ENCODE data around the gene MRPL50.

Gene MRPL50

DNA sequence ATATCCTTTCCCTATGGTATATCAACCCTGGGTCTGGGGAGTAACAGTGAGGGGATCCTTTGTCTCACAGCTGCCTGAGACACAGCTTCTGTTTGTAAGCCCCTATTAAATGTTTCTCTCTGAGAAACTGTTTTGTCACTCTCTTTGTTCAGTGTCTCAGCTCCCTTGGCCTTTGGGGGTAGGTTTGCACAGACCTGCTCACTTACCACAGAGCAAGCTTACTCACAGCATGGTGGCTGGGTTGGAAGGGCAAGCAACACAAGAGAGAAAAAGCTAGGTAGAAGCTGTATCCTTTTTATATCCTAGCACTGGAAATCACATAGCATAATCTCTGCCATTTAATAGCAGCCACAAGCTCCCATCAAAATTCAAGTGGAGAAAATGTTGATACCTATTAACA is 18.1 kb downstream of the MRPL50 start:
- in situ Hi-C loops (cut with MboI; ENCODE audit: low sequenced_read_pairs): no loop called here

DNA sequence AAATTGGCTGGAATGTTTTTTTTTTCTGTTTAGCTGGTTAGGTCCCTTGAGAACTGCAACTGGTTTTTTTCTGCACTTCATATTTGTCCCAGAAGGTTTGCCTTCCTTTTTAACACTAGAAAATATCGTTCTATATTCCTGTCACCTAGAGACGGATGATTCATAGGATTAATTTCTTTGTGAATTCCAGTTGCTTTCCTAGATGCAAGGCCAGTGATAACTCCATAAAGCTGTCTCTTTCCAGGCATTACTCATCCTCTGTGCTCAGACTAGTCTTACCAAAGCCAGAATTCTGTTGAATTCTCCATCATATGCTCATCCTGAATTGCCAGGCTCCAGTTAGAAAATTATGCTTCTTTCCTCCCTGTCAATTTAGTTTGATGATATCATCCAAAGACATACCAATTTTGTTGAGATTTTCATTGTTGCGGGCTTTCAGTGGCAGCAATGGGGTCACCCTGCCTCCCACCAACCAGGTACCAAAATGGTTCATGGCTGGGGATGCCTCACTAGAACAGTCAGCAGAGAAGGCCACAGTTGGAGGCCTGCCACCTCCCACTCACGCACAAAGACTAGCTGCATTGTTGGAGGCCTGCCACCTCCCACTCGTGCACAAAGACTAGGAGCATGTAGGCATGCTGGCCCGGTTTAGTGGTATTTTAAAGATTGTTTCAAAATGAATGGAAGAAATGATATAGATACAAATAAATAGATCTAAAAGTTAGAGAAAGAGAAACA is 22.1 kb downstream of the MRPL50 start:
- in situ Hi-C loops (cut with MboI; ENCODE audit: low sequenced_read_pairs): no loop called here

DNA sequence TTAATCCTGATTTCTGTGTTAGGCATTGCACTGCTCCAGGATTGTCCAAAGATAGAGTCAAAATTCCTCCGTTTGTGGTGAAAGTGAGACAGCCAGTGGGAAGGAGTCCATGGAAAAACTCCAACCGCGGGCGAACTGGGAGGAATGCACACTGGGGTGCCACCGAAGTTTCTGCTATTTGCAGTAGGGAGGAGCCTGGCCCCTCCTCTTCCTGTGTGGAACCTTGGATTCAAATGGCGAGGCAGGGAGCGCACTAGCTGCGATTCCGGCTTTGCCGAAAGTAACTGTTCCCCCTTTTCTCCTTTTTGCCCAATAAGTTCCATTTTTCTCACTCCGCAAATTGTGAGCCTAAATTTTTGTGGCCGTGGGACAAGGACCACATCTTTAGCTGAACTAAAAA is 22.9 kb downstream of the MRPL50 start:
- in situ Hi-C loops (cut with MboI; ENCODE audit: low sequenced_read_pairs): no loop called here

DNA sequence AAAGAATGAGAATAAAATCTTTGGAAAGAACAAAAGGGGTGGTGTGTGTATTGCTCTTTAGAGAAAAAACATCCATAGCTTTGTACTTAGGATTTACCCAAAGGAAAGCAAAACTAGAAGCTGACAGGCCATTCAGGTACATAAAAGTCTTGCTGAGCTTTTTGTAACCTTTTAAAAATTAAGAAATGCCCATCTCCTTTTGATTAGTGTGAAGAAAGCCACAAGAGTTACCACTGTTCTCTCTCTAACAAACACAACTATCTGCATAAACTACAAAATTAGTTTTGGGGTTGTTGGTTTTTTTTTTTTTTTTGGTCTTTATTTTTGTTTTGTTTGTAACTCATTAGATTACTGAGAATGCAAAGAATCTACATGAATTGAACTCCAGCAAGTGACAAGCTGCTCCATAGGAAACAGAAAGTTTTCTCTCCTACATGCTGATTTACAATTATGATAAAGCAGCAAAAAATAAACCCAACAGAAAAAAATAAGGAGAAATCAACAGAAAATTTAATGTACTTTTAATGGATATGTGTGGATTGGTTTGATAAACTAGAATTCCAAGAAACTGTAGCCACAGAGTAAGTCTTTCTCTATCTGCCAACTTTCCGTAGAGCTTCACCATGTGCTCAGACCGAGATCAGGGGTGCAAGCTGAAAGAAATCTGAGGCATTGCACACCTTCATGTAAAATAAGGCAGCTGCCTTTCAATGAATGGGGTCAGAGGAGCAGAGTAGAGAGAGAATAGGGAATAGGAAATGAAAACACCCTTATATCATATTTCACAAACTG is 25.9 kb downstream of the MRPL50 start:
- in situ Hi-C loops (cut with MboI; ENCODE audit: low sequenced_read_pairs): no loop called here

DNA sequence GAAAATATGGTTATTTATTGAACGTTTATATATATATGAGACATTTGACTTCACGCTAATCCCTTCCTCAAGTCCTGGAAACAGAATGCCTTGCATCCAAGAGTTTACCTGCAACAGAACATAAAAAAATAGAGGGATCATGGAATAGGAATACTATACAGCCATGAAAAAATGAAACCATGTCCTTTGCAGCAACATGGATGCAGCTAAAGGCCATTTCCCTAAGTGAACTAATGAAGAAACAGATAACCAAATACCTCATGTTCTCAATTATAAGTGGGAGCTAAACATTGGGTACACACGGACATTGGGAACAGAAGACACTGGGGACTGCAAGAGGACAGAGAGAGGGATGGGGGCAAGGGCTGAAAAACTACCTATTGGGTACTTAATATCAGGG is 26.6 kb downstream of the MRPL50 start:
- in situ Hi-C loops (cut with MboI; ENCODE audit: low sequenced_read_pairs): no loop called here

DNA sequence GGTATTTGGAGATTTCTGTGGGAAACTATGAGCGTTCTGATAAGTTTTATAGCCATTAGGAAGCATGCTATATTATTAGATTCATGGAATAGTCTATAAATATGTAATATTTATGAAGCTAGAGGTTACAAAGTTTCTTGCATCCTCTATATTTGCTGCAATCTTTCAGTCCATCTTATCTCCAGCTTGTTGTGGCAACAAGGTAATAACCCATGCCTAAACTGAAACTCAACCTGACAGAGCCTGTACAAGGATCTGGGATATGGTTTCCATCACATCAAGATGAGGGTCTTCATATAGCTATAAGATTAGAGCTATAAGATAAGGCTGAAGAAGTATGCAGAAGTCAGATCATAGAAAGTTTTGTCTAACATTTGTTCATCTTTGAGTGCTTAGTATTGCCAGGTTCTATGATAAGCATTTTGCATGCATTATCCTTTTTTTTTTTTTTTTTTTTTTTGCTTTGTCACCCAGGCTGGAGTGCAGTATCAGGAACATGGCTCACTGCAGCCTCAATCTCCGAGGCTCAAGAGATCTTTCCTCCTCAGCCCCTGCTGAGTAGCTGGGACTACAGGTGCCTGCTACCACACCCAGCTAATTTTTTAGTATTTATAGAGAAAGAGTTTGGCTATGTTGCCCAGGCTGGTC is 28.4 kb downstream of the MRPL50 start:
- in situ Hi-C loops (cut with MboI; ENCODE audit: low sequenced_read_pairs): no loop called here

DNA sequence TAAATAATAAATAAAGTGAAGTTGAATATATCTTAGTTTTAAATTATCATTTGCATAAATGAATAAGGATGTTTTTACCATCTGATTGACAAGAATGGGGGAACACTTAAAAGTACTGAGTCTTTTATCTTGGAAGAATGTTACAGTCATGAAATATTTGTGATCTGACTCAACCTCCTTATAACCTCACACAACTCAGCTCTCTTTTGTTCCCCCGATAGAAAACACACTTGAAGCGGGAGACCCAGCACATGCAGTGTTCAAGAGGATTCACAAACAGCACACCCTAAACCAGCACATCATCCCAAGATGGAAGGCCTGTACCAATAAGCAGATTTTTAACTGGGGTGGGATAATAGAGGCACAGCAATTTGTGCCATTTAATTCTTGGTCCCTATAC is 29.1 kb downstream of the MRPL50 start:
- in situ Hi-C loops (cut with MboI; ENCODE audit: low sequenced_read_pairs): no loop called here

DNA sequence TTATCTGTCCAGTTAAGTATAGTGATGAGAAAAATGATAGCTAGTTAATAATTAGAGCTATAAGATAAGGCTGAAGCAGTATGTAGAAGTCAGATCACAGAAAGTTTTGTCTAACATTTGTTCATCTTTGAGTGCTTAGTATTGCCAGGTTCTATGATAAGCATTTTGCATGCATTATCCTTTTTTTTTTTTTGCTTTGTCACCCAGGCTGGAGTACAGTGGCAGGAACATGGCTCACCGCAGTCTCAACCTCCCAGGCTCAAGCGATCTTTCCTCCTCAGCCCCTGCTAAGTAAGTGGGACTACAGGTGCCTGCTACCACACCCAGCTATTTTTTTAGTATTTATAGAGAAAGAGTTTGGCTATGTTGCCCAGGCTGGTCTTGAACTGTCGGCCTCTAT is 31.1 kb downstream of the MRPL50 start:
- in situ Hi-C loops (cut with MboI; ENCODE audit: low sequenced_read_pairs): no loop called here

DNA sequence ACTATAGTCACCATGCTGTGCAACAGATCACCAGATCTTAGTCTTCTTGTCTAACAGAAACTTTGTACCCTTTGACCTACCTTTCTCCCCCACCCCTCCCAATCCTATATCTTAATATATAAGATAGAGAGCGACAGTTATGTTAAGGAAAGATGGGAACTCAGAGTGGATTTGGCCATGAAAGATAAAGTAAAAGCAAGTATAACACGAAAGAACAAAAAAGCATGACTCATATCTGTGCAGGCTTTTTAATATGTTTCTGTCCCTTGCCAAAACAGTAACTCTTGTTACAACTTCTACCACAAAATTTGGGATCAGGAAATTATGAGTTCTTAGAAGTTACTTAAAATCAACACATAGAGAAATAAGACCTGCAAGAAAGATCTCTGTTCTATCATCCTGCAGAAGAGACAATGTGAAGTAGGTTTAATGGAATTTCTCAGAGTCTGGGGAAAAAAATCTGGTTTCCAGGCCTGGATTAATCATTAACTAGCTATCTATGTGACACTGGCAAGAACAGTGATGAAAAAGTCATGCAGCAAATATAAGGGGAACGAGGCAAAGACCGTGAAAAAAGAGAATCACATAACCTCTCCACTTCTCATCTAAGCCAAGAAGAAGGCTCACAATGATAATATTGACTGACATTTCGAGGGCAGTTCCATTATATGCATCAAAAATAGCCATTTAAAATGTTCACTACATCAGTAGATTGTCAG is 32.2 kb downstream of the MRPL50 start:
- in situ Hi-C loops (cut with MboI; ENCODE audit: low sequenced_read_pairs): no loop called here

DNA sequence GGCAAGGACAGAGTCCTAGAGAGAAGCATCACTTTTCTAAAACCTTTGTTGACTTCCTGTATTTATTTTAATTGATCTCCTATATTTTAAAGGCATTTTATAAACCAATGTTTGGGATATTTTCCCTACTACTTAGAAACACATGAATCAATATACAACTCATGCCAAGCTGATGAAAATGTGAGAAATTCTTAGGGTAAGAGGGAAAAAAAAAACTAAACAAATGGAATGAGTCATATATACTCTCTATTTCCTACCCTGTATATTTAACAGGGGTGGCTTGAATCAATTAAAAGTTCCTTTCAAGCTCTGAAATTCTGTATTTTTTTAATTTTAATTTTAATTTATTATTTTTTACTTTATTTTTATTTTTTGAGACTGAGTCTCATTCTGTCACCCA is 33.2 kb downstream of the MRPL50 start:
- in situ Hi-C loops (cut with MboI; ENCODE audit: low sequenced_read_pairs): no loop called here

DNA sequence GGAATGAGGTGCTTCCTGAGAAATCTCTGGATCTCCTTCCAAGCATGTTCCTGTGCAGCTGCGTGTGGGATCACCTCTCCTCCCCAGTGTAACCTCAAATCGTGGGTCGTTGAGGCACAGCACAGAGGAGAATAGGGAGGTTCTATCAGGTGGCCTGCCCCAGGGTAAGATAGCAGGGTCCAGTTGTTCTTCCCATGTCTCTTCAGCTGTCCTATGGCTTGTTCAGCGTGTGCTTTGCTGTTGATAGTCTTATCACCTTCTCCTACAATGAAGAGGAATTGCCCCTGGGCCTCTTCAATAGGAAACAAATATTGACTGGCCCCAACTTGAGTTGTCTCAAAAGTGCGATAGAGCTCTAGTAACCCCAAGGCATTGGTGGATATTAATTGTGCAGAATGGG is 36.0 kb downstream of the MRPL50 start:
- in situ Hi-C loops (cut with MboI; ENCODE audit: low sequenced_read_pairs): no loop called here

DNA sequence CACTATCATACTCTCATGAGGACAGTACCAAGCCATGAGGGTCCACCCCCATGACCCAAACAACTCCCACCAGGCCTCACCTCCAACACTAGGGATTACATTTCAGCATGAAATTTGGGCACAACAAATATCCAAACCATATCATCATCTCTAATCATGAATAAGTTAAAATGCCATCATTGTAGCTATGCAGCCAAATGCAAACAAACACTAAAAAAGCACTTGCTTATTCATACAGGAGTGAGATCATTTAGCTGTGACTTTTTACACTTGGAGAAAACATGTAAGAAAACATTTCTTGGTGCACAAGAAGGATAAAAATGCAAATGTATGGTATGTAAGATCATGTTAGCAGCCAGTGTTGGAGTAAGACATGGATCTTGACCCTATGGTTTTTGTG is 37.8 kb downstream of the MRPL50 start:
- in situ Hi-C loops (cut with MboI; ENCODE audit: low sequenced_read_pairs): no loop called here

DNA sequence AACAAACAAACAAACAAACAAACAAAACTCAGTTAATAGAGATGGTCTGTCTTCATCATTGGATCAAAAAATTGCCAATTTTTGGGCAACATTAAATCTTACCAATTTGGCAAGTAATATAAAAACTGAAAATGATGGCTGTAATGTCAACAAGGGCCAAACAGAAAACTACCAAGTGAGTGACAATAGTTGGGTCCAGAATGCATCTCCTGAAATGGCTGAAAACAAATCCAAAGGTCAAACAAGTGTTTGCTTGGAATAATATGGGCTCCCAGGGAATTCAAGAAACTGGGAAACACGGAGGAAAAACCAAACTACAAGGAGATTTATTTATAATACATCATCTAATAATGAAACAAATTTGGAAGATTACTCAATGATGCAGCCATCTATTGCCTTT is 38.7 kb downstream of the MRPL50 start:
- in situ Hi-C loops (cut with MboI; ENCODE audit: low sequenced_read_pairs): no loop called here

DNA sequence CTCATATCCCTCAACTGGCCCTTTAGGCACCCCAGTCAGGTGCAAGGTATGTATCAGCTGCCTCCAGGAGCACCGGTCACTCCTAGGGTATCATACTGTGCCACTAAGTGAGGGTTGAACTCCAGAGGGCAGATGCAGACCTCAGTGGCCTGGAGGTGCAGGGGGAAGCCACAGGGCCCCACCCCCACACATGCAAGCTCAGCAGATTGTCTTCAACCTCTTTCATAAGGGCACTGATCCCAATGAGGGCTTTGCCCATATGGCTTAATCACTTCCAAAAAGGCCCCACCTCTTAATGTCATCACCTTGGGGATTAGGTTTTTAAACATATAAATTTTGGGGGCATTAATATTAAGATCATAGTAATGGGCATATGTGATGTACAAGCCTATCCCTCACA is 41.8 kb downstream of the MRPL50 start:
- in situ Hi-C loops (cut with MboI; ENCODE audit: low sequenced_read_pairs): no loop called here

DNA sequence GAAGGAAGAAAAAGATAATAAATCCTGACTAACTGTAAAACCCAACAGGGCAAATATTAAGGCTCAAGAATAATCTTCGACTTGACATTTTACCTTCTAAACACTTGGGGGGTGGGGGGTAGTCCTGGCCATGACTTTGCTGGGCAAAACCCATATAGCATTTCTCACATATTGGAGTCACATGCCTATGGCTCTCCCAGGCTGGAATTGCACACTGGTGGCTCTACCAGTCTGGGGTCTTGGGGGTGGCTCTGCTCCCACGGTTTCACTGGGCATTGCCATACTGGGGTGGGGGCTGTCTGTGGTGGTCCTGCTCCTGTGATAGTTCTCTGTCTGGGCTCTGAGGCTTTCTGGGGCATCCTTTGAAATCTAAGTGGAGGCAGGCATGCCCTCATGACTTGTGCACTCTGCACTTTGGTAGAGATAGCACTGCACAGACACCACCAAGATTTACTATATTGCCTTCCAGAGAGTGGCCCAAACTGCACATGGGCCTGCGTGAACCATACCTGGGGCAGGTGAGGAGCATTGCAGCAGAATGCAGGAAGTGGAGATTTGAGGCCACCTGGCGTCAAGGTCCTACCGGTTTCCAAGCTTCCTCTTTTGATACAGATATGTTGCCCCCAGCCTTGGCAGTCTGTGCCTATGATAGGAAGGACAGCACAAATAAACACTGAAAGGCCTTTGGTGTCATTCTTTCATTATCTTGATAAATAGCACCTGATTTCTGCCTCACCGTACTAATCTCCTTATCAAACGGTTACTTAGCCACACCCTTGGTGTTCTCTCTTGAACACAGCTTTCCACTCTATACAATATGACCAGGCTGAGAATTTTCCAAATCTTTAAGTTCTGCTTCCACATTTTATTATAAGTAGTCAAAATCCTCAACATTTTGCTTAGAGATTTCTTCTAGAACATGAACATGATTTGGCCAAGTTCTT is 43.4 kb downstream of the MRPL50 start:
- in situ Hi-C loops (cut with MboI; ENCODE audit: low sequenced_read_pairs): no loop called here

DNA sequence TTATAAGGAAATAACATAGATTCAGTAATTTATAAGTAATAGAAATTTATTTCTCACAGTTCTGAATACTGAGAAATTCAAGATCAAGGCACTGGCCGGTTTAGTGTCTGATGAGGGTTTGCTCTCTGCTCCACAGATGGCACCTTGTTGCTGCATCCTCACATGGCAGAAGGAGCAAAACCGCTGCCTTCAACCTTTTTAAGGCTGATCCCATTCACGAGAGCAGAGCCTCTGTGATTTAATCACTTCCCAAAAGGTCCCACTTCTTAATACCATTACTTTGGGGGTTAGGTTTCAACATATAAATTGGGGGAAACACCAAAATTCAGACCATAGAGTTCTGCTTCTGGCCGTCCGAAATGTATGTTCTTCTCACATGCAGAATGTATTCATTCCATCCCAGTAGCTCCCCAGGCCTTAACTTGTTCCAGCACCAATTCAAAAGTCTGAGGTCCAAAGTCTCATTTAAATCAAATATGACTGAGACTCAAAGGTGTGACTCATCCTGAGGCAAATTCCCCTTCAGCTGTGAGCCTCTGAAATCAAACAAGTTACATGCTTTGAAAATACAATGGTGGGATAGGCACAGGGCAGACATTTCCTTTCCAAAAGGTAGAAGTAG is 44.2 kb downstream of the MRPL50 start:
- in situ Hi-C loops (cut with MboI; ENCODE audit: low sequenced_read_pairs): no loop called here

DNA sequence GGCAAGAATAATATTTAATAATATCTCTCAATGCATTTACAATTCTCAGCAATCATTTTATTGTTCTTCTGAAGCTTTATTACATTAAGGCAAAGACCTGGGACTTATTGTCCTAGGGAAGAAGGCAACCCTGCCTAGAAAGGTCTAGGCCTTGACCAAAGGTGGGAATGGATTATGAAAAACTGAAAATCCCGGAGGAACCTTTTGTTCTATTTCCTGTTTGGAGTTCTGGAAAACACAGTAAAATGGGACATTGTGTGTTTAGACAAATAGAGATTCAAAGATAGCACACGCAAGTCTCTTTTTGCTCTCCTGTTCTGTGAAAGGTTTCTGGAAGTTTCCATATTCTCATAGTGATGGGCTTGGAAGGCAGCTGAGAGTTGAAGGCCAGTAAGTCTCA is 44.7 kb downstream of the MRPL50 start:
- in situ Hi-C loops (cut with MboI; ENCODE audit: low sequenced_read_pairs): no loop called here

DNA sequence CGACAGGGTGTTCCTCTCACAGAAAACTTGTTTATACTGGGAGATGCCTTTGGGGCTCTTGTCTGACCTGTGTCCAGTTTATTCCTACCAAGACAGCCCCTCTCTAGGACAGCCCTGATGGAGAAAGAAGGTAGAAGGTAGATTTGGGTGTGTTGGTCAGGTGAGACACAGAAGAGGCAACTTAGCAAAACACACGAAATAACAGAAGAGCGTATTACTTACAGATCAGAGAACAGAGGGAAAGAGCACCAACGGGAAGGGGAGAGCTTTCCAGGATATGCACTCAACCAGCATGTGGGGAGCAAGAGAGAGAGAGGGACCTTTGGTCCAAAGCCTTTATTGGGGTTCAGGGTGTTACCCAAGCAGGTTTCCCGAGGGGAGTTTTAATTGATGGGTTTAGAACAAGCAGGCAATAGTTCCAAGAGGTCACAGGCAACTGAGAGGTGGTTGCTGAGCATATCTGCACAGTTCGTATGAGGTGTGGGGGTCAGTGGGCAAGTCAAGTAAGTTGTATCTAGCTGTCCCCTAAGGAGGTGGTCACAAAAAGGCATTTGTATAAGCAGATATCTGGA is 45.4 kb downstream of the MRPL50 start:
- in situ Hi-C loops (cut with MboI; ENCODE audit: low sequenced_read_pairs): no loop called here

DNA sequence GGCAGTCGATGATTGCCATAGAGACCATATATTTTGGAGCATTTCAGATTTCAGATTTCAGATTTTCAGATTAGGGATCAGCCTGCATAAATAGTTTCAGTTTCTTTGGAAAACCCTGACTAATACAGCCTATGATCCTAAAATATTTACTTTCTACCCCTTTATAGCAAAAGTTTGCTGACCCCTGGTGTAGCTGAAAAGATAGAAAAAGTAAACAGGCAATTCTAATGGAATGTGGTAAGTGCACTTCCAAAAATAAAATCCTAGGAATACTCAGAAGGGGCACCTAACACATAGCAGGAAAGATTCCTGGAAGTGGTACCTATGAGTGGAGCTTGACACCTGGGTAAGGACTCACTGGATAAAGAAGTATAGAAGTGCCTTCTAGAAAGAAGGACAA is 48.1 kb downstream of the MRPL50 start:
- in situ Hi-C loops (cut with MboI; ENCODE audit: low sequenced_read_pairs): no loop called here

DNA sequence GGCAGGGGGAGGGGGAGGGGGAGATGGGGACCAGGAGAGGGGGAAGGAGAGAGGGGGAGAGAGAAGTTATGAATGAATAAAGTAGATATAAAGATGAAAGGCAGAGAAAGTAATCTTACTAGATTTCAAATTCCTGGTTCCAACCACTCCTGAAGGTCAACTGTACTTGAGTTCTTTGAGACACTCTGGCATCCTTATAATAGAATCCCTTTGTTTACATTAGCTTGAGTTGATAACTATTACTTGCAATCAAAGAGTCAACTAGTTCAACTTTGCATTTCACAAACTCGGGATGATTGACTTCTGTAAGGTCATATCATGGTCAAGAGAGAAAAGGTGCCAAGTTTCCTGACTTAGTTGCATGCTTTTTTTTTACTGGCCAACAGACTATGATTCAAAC is 55.8 kb downstream of the MRPL50 start:
- in situ Hi-C loops (cut with MboI; ENCODE audit: low sequenced_read_pairs): no loop called here

Data from hTERT RPE-1 (cell line).